GM18517 (cell line): ENCODE data around the gene CEP290.
"Not testable (repeated sequence)": the region's sequence is repeated elsewhere in the genome, so short reads cannot be mapped to it uniquely, and the experiment has no call there.

Source experiments
- ATAC-seq: cut with Tn5 transposase; IDR thresholded peaks from one replicate; pipeline ENCODE4 v1.9.1; 2021; ENCODE audit warnings: mild to moderate bottlenecking, moderate library complexity; ENCODE audit not compliant: unreplicated experiment

CEP290 gene

GRCh38 chr12:88144546-88145468, 2.9 kb upstream of the CEP290 start:
- no peak for ATAC-seq

GRCh38 chr12:88144037-88144436, 2.1 kb upstream of the CEP290 start:
- no peak for ATAC-seq

DNA sequence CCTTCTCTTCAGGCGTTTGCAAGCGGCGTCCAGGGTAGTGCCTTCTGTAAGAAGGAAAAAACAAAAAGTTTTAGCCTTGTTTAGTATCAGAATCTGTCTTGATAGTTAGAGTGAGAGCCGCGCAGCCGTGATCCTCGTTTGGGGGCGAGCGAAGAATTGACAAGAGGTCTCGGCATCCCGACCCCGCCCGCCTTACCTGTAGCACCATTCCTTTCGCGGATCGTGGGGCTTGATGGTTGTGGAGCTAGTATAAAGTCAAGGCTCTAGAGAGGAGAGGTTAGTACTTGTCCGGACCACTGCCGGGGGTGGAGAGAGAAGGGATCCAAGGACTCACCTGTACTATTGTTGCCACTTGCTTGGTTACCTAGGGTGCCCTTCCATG, 713 bp upstream of the CEP290 start:
- peak; percentile 4 for ATAC-seq

GRCh38 chr12:88141425-88141773, 489 bp downstream of the CEP290 start:
- no peak for ATAC-seq

GRCh38 chr12:88139711-88140110, 2.2 kb downstream of the CEP290 start:
- not testable (repeated sequence) for ATAC-seq

- ATAC-seq: not testable (repeated sequence)
These were observed 8.7 kb downstream of the CEP290 start for GRCh38 chr12:88133181-88133580.

DNA sequence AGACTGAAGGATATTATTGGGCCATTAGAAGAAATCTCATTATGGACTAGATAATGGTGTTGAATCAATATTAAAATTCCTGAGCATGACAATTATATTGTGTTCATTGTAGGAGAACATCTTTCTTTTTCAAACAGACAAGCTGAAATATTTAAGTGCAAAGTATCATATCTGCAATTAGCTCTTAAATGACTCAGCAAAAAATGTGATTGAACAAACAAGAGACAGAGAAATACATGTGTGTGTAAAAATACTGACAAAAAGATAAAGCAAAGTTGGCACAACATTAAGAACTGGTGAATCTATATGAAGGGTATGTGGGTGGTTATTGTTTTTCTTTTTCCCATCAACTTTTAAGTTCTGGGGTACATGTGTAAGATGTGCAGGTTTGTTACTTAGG, 9.5 kb downstream of the CEP290 start:
- ATAC-seq: no peak

DNA sequence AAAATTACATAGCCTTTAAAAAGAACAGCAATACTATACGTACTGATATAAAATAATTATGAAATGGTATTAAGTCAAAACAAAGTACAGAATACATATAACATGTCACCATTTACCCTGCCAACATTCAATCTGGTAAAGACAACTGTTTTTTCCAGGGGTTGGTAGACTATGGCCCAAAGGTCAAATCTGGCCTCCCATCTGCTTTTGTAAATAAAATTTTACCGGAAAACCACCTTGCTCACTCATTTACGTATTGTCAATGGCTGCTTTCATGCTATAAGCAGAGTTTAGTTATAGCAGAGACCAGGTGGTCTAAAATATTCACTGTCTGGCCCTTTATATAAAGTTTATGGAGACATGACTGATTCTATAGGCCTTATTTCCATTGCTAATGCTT, 14.0 kb downstream of the CEP290 start:
- ATAC-seq: no peak

DNA sequence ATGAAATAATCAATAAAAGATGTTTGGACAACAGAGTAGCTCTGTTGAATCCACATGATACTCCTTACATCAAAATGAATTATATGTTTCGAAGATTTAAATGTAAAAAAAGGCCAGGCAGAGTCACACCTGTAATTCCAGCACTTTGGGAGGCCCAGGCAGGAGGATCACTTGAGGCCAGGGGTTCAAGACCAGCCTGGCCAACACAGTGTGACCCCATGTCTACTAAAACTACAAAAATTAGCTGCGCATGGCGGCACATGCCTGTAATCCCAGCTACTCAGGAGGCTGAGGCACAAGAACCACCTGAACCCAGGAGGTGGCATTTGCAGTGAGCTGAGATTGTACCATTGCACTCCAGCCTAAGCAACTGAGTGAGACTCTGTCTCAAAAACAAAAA, 14.8 kb downstream of the CEP290 start:
- ATAC-seq: no peak

DNA sequence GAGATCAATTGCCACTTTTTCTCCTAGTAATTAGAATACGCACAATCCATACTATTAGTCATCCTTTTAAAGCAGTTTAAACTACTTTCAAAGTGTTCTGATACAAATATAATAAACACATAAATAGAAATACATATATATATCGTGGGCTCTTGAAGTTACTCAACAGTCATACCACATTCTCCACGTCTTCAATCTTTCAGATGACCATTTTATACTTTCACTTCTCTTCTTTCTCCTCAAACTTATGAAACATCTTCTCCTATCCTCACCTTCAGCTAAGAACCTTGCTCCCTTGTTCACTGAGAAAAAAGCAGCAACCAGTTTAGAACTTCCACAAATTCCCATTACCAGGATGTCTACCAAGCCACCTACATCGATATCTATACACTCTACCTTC, 19.2 kb downstream of the CEP290 start:
- no peak for ATAC-seq

DNA sequence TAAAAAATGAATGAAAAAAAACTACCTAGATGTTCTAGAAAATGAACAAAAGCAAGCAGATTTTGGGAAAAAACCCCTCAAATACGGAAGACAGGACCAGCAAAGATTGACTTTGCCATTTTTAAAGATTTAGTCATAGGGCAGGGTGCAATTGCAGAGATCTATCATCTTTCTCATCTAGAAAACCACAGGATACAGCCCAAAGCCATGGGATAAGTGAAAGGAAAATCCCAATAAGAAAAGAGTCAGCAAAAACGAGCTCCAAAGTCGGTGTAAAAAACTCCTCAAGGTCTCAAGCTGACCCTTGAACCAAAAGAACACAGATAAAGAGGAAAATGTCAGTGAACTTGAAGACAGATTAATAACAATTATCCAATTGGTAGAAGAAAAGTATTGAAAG, 28.0 kb downstream of the CEP290 start:
- no peak for ATAC-seq

- ATAC-seq: no peak
These were observed 30.7 kb downstream of the CEP290 start for GRCh38 chr12:88111074-88111652.

DNA sequence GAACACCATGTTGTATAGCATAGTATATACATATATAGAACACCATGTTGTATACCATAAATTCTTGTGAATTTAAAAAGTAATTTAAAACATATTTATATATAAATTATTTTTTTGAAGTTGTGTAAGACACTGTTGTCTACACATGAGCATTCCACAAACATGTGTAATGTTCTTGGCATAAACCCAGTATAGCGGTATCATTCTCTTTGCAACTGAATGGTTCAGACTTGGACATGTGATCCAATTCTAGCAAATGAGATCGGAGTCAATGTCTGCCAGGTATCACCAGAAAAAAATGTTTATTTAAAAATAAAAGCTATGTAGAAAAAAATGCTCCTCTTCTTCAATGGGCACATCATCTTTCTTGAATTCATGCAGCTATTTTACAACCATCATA, 33.9 kb downstream of the CEP290 start:
- ATAC-seq: no peak

DNA sequence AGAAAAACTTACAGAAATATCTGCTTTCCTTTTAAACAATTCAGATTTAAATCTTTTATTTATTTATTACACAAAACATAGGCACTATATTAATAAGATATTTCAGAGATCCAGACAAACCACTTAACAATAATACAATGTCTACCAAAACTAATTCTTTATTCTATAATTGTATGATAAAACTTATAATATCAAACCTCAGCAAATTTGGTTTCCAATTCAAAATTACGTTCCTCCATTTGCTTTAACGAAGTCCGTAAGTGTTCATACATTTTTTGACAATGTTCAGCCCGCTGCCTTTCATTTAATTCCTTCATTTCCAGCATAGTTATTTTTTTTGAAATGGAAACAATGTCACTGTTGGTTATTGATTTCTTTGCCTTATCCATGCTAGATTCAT, 48.3 kb downstream of the CEP290 start:
- no peak for ATAC-seq

- ATAC-seq: no peak
These were observed 49.1 kb downstream of the CEP290 start for GRCh38 chr12:88092771-88093170.

DNA sequence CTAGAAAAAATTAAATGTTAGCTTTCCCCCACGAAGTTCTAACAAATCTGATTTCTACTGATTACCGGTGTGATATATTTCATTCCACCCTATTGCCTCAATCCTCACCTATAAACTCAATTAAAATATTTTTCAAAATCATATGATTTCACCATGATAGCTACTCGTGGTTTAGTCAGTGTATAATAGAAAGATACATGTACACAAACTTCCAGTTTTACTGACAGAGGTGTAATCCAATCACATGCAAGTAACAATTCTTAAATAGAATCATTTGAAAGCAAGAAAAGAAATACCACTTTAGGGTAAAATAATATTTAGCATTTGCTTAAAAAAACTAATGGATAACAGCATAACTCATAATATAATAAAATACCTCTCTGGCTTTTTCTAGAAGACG, 57.7 kb downstream of the CEP290 start:
- no peak for ATAC-seq

DNA sequence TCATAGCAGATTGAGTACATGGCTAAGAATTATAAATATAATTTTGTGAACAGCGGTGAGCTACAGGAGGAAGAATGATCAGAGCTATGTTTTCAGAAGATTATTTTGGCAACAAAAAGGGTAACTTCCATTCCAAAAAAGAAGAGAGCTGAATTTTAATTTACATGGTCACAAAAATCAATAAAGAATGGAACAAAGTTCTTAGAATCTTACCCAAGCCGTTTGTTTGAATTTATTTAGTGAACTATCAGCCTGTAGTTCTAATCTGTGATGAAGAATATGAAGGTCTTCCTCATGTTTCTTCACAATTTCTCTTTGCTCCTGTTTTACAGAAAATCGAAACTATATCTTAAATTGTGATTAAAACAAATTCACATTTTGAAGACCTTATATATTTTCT, 58.3 kb downstream of the CEP290 start:
- ATAC-seq: no peak

GRCh38 chr12:88081247-88081646, 60.6 kb downstream of the CEP290 start:
- ATAC-seq: no peak

- ATAC-seq: no peak
These were observed 74.6 kb downstream of the CEP290 start for GRCh38 chr12:88067301-88067700.

GRCh38 chr12:88063375-88063774, 78.5 kb downstream of the CEP290 start:
- peak; percentile 97 for ATAC-seq

DNA sequence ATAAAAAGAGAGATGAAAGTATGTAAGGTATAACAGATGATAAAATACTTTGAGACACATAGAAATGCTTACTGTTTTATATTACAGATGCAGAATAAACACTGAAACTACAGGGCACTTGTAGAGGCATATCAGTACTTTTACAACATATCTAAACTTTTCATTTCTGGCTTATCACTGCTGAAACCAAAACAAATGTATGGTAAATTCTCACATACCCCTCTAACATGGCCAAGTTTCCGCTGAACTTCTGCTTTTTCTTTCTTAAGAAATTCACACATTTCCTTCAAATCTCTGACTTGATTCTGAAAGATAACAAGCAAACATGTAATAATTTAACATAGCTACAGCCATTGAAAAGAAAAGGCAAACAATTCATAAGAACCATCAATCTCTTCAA, 79.4 kb downstream of the CEP290 start:
- peak; percentile 77 for ATAC-seq

DNA sequence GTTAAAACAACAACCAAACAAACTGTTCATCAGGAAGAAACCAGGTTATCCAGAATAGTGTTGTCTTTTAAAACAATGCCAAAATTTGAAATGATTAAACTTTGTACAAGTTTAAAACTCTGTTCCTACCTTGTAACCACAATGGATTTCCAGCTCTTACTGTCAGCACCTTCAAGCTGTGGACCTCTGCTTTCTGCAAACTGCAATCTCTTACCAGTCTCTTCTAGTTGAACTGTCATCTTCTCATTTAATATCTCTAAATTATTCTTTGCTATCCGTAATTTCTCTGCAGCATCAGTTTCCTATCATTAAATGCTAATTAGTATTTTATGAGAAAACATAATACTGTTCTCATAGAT, 83.2 kb downstream of the CEP290 start:
- no peak for ATAC-seq
